ENCODE data around the gene METTL1. TPM values are rescaled to one million over a fixed set of nuclear protein-coding genes. Genes with fewer than 3 reads are reported as not detected.

METTL1 gene
- total and polyA plus RNA-seq, 7 donors: 3.8 to 16.7 (median 9.3) TPM

- H3K36me3 ChIP-seq: peaks cover 0 to 40% (median 8%) of the 10 kb centered on the region in 4 donors
- peaks cover 5 to 62% (median 39%) of the 10 kb centered on the region in 4 donors for H3K4me1 ChIP-seq
- peak overlapping the region in 2 of 4 donors; percentile 54 to 69 for H3K27ac ChIP-seq
- peak in 1 of 4 donors; percentile 23 for TF ChIP-seq POLR2AphosphoS5 (IDR thresholded peaks at IDR 0.05)
- TF ChIP-seq POLR2A (IDR thresholded peaks at IDR 0.05): no peak
- H3K4me3 ChIP-seq: no peak overlapping the region
- no peaks in the 10 kb centered on the region for H3K9me3 ChIP-seq
- no peak for DNase-seq
- WGBS, 2 donors: 31 to 69% methylated on average over 3 of the region's 3 CpGs
- H3K27me3 ChIP-seq: no peaks in the 10 kb centered on the region
- intact Hi-C loops (cut with DNase I): no loop called here
These were observed 44.3 kb upstream of the METTL1 start for GRCh38 chr12:57816001-57816854.

- intact Hi-C loops (cut with DNase I): no loop called here
These were observed 43.5 kb upstream of the METTL1 start for GRCh38 chr12:57815177-57816000.

GRCh38 chr12:57813971-57814772 lies 42.3 kb upstream of the METTL1 start:
- peaks cover 5 to 54% (median 35%) of the 10 kb centered on the region in 4 donors for H3K4me1 ChIP-seq

More at GRCh38 chr12:57815177-57816000, 43.5 kb upstream of the METTL1 start:
- H3K27me3 ChIP-seq: no peaks in the 10 kb centered on the region
- H3K4me1 ChIP-seq: peaks cover 5 to 61% (median 39%) of the 10 kb centered on the region in 4 donors
- peaks cover 0 to 40% (median 2%) of the 10 kb centered on the region in 4 donors for H3K36me3 ChIP-seq
- no peak overlapping the region for H3K4me3 ChIP-seq
- WGBS, 2 donors: 76 to 83% methylated on average over 13 of the region's 13 CpGs
- H3K9me3 ChIP-seq: no peaks in the 10 kb centered on the region
- DNase-seq: no peak
- peak overlapping the region in 1 of 4 donors; percentile 54 for H3K27ac ChIP-seq
- TF ChIP-seq CTCF (IDR thresholded peaks at IDR 0.05) (no peak), POLR2AphosphoS5 (IDR thresholded peaks at IDR 0.05) (no peak), EP300 (IDR thresholded peaks at IDR 0.05) (no peak), POLR2A (IDR thresholded peaks at IDR 0.05) (no peak)

More at GRCh38 chr12:57813971-57814772, 42.3 kb upstream of the METTL1 start:
- intact Hi-C loops (cut with DNase I): no loop called here
- H3K9me3 ChIP-seq: no peaks in the 10 kb centered on the region
- H3K36me3 ChIP-seq: peaks cover 0 to 40% (median 5%) of the 10 kb centered on the region in 4 donors
- 85% methylated on average over 17 of the region's 17 CpGs for WGBS, 2 donors
- no peak overlapping the region for H3K27ac ChIP-seq
- no peak for DNase-seq
- no peaks in the 10 kb centered on the region for H3K27me3 ChIP-seq
- no peak for TF ChIP-seq EP300 (IDR thresholded peaks at IDR 0.05)
- no peak for TF ChIP-seq CTCF (IDR thresholded peaks at IDR 0.05)
- no peak for TF ChIP-seq POLR2AphosphoS5 (IDR thresholded peaks at IDR 0.05)
- TF ChIP-seq POLR2A (IDR thresholded peaks at IDR 0.05): no peak
- H3K4me3 ChIP-seq: no peak overlapping the region

All from sigmoid colon (tissue), 7 donors.